ENCODE measurements around the gene C4orf17.

The C4orf17 gene

DNA sequence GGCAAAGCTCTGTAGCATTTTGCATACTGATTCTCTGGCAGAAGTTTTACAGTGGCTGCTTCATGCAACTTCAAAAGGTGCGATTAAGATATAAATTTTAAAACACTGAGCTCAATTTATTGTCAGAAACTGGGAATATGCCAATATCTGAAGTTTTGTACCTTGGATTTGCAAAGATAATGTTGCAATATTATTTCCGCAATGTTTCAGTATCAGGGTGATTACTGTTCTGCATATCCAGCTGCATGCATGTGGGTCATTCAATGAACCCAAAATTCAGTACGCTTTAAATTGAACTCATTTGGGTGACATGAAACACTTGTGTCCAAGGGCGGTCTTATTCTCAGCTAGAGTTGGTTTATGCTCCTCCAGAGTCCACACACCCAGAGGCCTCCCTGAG, 26.9 kb downstream of the C4orf17 start:
- no peak for DNase-seq (ENCODE audit: low read depth)

DNA sequence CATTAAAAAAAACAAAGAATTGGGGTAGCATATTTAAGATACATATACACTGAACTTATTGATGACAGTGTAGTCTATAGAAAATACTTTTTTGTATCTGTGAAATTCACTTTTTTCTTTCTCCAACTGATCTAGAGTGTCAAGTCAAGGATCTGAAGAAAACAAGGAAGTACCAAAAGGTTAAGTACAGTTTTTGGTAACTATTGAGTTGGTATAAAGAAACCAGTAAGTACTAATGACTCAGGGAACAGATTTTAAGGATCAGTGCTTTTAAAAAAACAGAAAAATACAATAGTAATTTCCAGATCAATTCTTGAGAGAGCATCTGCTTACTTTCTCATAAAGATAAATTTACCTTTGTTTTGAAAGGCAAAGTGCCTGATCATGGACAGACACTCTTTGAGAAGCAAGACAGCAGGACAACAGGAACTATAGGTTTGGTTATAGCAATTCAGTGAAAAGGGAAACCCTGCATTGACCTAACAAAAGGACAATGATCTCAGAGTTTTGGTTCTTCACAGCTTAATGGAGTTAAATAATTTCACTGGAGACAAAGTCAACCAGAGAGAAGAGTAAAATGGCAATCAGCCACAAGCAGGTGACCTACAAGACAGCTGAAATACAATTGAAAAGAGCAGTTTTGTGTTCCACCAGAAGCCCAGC, 29.6 kb downstream of the C4orf17 start:
- no peak for DNase-seq (ENCODE audit: low read depth)

DNA sequence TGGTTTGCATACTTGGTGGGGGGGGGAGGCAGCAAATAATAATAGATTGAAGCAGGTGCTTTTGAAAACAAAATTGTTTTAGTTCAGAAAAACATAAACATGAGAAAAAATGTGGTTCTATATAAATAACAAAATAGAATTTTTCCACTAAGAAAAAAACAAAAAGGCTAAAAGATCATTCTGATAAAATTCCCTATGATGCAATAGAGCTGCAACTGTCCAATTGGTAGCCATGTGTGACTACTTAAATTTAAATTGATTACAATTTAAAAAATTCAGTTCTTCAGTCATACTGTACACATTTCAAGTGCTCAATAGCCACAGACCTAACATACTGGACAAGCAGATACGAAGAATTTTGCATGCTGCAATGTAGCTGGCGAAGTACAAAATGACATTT, 42.1 kb downstream of the C4orf17 start:
- DNase-seq (ENCODE audit: low read depth) = no peak

DNA sequence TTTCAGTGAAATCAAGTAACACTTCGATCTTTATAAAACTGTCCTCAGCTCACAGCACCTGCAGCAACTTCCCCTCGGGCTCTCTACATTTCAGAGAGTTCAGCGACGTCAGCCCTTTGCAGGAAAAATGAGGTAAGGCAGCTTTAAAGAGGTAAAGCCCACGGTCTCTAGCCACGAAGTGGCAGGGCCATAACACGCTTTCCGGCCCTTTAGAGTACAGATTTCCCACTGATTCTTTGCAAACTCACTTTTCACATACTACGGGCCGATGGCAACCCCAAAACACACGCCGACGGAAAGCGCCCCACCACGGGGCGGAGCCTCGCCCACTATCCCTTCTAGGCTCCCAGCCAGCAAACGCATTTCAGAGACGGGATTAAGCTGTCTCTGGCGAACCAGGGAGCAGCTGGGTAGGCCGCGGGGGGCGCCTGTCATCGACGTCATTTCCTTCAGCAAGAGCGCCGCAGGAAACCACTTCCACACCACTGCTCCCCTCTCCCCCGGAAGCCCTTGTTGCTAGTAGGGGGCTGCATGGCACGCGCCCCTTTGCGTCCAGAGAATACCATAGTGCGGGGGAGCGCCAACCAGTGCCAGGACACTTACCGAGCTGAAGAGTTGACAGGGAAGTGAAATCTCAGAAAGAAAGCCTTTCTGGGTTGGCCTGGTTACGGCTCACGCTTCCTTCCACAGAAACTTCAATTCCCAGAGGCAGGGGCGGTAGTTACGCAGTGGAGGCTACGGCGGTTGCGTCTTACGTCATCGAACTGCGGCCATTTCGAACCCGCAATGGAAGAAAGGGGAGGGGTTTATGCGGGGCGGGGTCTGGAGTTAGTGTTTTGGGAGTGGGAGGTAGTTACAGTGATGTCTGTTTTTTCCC, 52.7 kb downstream of the C4orf17 start, which contains the start of gene TRMT10A:
Gene TRMT10A, minus strand, starts transcription at position 730 of the 877 bp plus-strand sequence. CDS start 4,701 bp downstream, outside the sequence.
- DNase-seq (ENCODE audit: low read depth) = peak; percentile 96

DNA sequence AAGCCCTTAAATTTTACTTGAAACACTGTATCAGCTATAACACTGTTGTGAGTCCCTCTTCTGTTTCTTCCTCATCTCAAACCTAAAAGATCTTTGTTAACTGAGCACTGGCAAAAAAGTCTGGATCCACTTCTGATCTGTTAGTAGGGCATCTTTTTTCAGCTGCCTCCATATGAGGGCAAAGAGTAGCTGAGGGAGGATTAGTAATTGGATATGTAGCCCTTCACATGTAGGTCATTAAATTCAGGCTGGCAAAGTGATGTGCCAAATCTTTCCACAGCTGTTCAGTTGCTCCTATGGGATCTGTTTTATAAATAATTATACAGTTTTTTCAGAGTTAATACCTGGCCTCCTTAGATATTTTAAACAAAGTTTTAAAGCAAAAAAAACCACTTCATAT, 54.1 kb downstream of the C4orf17 start:
- DNase-seq (ENCODE audit: low read depth) = no peak

DNA sequence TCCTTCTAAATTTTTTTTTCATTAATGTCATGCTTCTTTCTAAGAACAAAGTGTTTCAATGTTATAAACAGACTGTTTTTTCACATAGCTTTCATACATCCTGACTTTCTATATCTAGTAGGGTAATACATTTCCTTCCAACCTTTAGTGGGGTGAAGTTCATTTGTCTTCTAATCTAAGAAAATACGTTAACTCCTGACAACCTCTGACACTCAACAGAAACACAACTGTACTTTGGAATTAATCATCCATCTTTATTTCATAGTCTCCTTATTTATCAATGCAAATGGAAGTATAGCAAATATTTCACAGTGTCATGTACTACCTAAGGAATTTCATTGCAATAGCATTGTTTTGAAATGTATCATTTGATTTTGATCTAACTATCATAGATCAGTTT, 61.1 kb downstream of the C4orf17 start:
- DNase-seq (ENCODE audit: low read depth) = no peak

DNA sequence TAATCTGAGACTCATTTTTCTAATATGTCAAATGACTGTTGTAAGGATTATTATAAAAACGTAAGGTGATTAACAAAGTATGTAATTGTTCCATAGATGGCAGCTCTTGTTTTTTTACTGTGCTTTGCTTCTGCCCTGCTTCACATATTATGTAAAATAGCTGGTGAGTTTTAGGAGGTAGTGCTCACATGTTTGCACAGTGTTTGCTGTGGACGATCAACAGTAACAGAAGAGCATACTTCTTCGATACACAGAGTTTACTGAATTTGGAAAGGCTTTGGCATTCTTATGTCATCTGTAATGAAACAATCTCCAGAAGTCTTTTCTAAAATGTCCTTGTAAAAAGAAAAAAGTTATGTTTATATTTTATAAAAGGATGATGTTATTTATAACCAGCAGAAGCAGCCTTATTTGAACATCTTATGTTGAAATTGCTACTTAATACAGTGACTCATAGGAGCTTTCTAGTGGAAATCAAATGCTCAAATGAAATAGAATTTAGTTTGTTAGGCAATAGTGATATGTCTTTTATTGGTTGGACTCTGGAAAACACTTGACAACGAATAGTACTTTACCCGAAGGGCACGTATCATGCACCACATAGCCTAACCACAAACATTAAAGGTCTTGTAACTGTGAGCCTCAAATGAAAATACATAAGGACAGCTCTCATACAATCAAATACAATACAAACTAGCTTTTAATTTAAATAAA, 61.9 kb downstream of the C4orf17 start:
- no peak for DNase-seq (ENCODE audit: low read depth)

DNA sequence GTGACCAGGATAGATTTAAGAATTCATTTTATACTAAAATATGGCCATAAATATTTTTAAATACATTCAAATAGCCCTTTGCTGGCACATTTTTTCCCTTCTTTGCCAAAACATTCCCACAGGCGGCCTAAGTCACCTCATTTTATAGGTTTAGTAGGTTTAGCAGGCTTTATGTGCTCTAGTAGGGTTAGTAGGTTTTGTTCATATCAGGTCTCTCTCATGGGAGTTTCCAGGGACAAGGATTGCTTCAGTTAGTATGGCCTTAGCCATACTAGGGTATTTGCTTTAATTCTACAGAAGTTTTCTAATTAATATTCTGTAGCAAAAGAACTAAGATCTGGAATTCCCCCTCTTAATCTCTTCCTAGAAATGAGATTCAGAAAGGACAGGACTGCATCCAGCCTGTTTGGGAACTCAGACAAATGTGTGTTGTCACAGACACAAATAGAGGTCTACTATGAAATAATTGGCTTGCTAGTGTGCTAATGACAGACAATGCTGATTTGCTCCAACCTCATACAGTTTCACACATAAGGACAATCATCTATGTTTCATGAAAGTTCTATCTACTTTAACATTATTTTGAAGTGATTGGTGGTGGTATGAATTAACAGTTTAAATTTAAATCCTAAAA, 63.0 kb downstream of the C4orf17 start:
- no peak for DNase-seq (ENCODE audit: low read depth)

DNA sequence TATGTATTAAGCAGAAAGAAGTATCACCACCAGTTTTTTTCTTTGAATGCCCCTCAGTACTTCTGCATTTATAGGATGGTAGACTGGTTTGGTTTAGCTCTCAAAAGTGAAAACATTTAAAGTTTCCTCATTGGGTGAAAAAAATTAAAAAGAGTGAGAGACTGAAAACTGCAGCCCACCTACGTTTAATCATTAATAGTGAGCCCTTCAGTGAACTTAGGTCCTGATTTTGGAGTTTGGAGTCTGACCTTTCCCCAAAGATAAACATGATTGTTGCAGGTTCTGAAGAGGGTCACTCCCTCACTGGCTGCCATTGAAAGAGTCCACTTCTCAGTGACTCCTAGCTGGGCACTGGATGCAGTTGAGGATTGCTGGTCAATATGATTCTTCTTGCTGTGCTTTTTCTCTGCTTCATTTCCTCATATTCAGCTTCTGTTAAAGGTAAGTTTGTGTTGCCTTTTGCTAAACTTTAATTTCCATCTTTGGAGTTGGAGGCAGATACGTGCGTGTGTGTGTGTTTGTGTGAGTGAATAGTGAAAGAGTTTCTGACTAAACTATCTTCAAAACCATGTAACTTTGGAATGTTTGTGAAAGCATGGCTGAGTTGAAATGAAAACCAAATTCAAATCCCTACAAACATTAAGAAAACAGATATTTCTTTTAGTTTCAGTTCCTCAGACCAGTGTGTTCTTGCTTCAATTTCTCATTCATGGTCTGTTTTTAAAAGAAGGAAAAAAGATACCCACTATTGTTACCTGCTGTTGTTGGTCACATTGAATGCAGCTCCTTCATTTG, 63.9 kb downstream of the C4orf17 start, which contains the start of gene MTTP:
Gene MTTP, plus strand, starts transcription at position 295 of the 795 bp plus-strand sequence. Its CDS starts 86 bp downstream, at position 381.
- no peak for DNase-seq (ENCODE audit: low read depth)

DNA sequence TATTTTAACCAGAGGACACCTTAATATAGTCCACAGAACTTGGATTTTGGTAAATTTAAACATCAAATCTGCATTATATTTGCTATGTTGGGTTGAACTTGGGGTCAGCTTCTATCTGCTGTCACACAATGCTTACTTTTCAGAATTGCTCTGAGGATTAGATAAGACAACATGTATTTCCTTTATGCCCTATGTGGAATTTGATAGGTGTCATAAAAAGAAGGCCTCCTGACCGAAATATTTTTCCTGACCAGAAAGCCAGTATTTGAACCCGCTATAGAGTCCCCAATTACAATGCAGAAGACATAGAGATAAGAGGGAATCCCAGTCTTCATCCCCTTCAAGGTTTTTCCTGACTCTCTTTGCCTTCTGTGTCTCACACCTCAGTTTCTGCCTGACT, 67.9 kb downstream of the C4orf17 start:
- no peak for DNase-seq (ENCODE audit: low read depth)

DNA sequence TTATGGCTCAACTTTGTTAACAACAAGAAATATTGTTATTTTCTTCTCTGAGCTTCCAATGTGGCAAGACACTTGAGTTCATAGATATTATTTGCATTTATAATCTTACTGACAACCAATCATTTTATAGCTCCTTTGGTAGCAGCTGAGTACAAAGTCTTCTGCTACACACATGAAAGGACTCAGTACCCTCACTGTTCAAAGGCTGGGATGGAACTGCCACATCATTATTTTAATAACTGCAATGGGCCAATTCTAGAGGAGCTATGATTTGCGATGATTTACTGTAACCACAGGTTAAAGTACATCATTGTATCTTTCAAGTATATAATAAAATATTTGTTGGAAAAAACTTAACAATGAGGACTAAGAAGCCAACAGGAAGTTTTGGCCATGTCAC, 74.7 kb downstream of the C4orf17 start:
- no peak for DNase-seq (ENCODE audit: low read depth)

DNA sequence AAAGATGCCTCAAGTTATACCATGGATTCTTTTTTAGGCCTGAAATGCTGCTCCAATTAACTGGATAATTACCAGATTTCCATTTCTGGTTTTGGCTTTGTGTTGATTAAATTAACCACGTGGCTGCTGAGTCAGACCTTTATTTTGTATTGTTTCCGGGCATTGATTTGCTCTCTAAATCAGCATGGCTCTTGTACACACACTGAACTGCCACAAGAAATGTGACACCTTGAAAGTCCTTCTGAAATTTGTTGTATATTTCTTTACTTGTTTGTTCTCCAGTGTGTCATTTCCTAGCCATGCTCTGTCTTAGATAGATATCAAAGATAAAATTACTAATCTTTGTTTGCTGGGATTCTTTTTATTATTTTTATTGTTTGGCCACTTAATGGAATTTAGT, 75.5 kb downstream of the C4orf17 start:
- no peak for DNase-seq (ENCODE audit: low read depth)

DNA sequence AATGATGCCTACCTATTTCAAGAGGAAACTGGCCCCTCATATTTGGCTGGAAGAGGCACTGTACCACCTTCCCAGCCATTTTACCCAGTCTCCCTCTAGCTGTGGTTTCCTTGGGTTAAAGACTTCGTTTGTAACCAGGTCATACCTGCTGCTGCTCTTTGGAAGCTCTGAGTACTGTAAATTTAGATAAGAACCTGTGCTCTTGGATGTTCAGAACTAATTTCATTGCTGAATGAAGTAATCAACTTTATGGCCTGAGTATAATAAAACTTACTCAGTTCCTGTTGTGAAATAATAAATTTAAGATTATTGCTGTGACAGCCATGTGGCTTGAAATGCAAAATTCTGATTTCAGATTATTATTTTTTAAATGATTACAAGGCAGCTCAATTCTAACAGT, 76.0 kb downstream of the C4orf17 start:
- no peak for DNase-seq (ENCODE audit: low read depth)

DNA sequence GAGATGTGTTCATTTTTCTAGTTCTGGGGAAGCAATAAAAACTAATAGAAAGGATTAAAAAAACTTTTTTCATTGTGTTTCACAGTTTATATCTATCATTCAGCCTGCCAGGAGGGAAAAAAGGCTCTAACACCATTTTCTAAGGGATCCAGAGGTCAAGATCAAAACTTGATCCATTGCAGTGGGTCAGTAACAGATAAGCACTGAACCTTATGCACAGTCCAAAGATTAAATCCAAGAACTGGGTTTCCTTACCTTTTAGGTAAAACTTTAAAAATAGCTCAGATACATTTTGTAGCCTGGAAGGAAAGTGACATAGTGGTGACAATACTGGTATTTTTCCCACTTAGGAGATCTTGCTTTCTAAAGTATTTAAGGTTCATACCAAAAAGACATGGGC, 76.5 kb downstream of the C4orf17 start:
- DNase-seq (ENCODE audit: low read depth) = no peak

DNA sequence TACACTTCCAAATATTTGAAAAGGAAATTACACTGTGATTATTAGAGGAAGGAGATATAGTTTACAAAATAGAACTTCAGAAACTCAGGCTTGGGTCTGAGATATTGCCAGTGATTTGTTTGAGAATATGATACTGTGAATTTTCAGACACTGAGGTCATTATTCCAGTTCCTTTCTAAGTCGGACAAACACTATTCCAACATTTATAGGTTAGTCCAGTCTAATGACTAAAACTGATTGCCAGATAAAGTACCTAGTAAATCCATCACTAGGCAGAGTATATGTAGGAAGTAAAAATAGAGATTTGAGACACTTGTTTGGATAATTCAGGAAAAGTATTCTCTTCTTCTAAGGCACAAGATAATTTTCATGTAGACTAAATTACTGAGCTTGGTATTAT, 77.0 kb downstream of the C4orf17 start:
- no peak for DNase-seq (ENCODE audit: low read depth)

DNA sequence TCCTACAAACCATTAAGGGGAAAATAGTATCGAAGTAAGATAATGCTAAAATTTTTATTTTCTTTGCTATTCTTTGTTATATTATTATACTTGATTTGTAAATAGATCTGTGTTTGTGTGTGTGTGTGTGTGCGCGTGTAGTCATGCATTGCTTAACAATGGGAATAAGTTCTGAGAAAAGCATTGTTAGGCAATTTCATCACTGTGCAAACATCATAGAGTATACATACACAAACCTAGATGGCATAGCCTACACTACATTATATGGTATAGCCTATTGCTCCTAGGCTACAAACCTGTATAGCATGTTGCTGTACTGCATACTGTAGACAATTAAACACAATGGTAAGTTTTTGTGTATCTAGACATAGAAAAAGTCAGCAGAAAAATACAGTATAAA, 80.9 kb downstream of the C4orf17 start:
- DNase-seq (ENCODE audit: low read depth) = no peak
